ENCODE measurements around the gene RIMS1.

Gene RIMS1

GRCh38 chr6:71886184-71887005 lies at the start of gene RIMS1:
RIMS1 (plus strand) TSS chr6:71886550; CDS start chr6:71887024, 474 bp downstream.
- DNase-seq (ENCODE audit: low spot score), result no peak

- DNase-seq (ENCODE audit: low spot score), result no peak
These were observed 35.1 kb upstream of the RIMS1 start for GRCh38 chr6:71851214-71851613.

GRCh38 chr6:71852948-71853347 lies 33.4 kb upstream of the RIMS1 start:
- DNase-seq (ENCODE audit: low spot score), result no peak

GRCh38 chr6:71855406-71855805 lies 30.9 kb upstream of the RIMS1 start:
- DNase-seq (ENCODE audit: low spot score), result peak; percentile 7

- DNase-seq (ENCODE audit: low spot score), result no peak
These were observed 7.3 kb upstream of the RIMS1 start for GRCh38 chr6:71879016-71879415.

- no peak for DNase-seq (ENCODE audit: low spot score)
These were observed 825 bp downstream of the RIMS1 start for GRCh38 chr6:71887006-71887743.

- DNase-seq (ENCODE audit: low spot score), result no peak
These were observed 1.4 kb downstream of the RIMS1 start for GRCh38 chr6:71887744-71888230.

- no peak for DNase-seq (ENCODE audit: low spot score)
These were observed 2.5 kb downstream of the RIMS1 start for GRCh38 chr6:71888756-71889340.

- DNase-seq (ENCODE audit: low spot score), result no peak
These were observed 3.0 kb downstream of the RIMS1 start for GRCh38 chr6:71889366-71889765.

GRCh38 chr6:71892641-71893040 lies 6.3 kb downstream of the RIMS1 start:
- no peak for DNase-seq (ENCODE audit: low spot score)

GRCh38 chr6:71900642-71901041 lies 14.3 kb downstream of the RIMS1 start:
- no peak for DNase-seq (ENCODE audit: low spot score)

- DNase-seq (ENCODE audit: low spot score), result no peak
These were observed 15.9 kb downstream of the RIMS1 start for GRCh38 chr6:71902261-71902660.

GRCh38 chr6:71906813-71907212 lies 20.5 kb downstream of the RIMS1 start:
- DNase-seq (ENCODE audit: low spot score), result no peak

GRCh38 chr6:71908162-71908765 lies 21.9 kb downstream of the RIMS1 start:
- no peak for DNase-seq (ENCODE audit: low spot score)

- DNase-seq (ENCODE audit: low spot score), result no peak
These were observed 27.3 kb downstream of the RIMS1 start for GRCh38 chr6:71913444-71914234.

- no peak for DNase-seq (ENCODE audit: low spot score)
These were observed 42.7 kb downstream of the RIMS1 start for GRCh38 chr6:71929047-71929446.

GRCh38 chr6:71933881-71934280 lies 47.5 kb downstream of the RIMS1 start:
- no peak for DNase-seq (ENCODE audit: low spot score)

- DNase-seq (ENCODE audit: low spot score), result no peak
These were observed 79.1 kb downstream of the RIMS1 start for GRCh38 chr6:71965404-71965803.

- DNase-seq (ENCODE audit: low spot score), result no peak
These were observed 81.1 kb downstream of the RIMS1 start for GRCh38 chr6:71967436-71967835.

GRCh38 chr6:71977884-71978283 lies 91.5 kb downstream of the RIMS1 start:
- no peak for DNase-seq (ENCODE audit: low spot score)

- DNase-seq (ENCODE audit: low spot score), result no peak
These were observed 93.6 kb downstream of the RIMS1 start for GRCh38 chr6:71979911-71980310.

GRCh38 chr6:71982389-71982788 lies 96.0 kb downstream of the RIMS1 start:
- no peak for DNase-seq (ENCODE audit: low spot score)
